IMR-90 (cell line): ENCODE measurements around the gene ALPI. TPM values are rescaled to one million over a fixed set of nuclear protein-coding genes. Genes with fewer than 3 reads are reported as not detected.

Source experiments
- ATAC-seq: fragments of 200-7000 bp; cut with Tn5 transposase; 2 replicates; pipeline ENCODE4 v1.9.1; 2020; ENCODE audit warnings: low read depth, mild to moderate bottlenecking, moderate library complexity
- BruUV-seq: library from RNA; stranded (reverse); fragments of 400-500 nt; replicated peaks from 2 replicates; lab custom pipeline; 2021; lab: Mats Ljungman, UMichigan
- CTCF ChIA-PET: fragments of 300-600 bp; formaldehyde crosslinking; extraction: SDS; loops from one replicate; lab custom pipeline; 2021; ENCODE audit warnings: antibody characterized with exemption; lab: Yijun Ruan, JAX
- POLR2A ChIA-PET: fragments of 300-600 bp; sonication (Branson Sonifier 250); formaldehyde crosslinking; loops from one replicate; lab custom pipeline; 2022; ENCODE audit warnings: antibody characterized with exemption; ENCODE audit not compliant: unreplicated experiment; lab: Charles Lee
- DNase-seq: peaks from one replicate; pipeline ENCODE4 v3.0.0; 2013
- H2AFZ ChIP-seq: replicated peaks from 2 replicates; pipeline ENCODE3; 2013; ENCODE audit warnings: low read length, mild to moderate bottlenecking; ENCODE audit not compliant: poor library complexity
- H2AK5ac ChIP-seq: 2 replicates; pipeline ENCODE4 v1.6.1; 2013; ENCODE audit warnings: low read depth, low read length, inconsistent platforms
- H2AK9ac ChIP-seq: replicated peaks from 2 replicates; pipeline ENCODE3; 2013; ENCODE audit warnings: mild to moderate bottlenecking, low read depth, low read length, moderate library complexity; ENCODE audit not compliant: poor library complexity
- H2BK120ac ChIP-seq: 2 replicates; pipeline ENCODE4 v1.6.1; 2013; ENCODE audit warnings: low read depth, low read length, inconsistent platforms
- H2BK15ac ChIP-seq: 3 replicates; pipeline ENCODE4 v1.6.1; 2013; ENCODE audit warnings: low read depth, low read length, inconsistent platforms
- H2BK20ac ChIP-seq: 2 replicates; pipeline ENCODE4 v1.6.1; 2013; ENCODE audit warnings: low read depth, mild to moderate bottlenecking, inconsistent platforms, low read length, moderate library complexity
- H2BK5ac ChIP-seq: 2 replicates; pipeline ENCODE4 v1.6.1; 2013; ENCODE audit warnings: mild to moderate bottlenecking, low read depth, low read length, inconsistent platforms; ENCODE audit not compliant: poor library complexity, severe bottlenecking
- H3K14ac ChIP-seq: replicated peaks from 2 replicates; pipeline ENCODE4 v1.6.1; 2013; ENCODE audit warnings: low read depth, low read length, inconsistent platforms
- H3K18ac ChIP-seq: 2 replicates; pipeline ENCODE4 v1.6.1; 2013; ENCODE audit warnings: low read depth, low read length, control low read depth
- H3K23ac ChIP-seq: 2 replicates; pipeline ENCODE4 v1.6.1; 2013; ENCODE audit warnings: low read depth, low read length, inconsistent platforms
- H3K27ac ChIP-seq: 2 replicates; pipeline ENCODE4 v1.5.1; 2013; ENCODE audit warnings: mild to moderate bottlenecking, control low read depth, low read length; ENCODE audit not compliant: insufficient read depth
- H3K27me3 ChIP-seq: 2 replicates; pipeline ENCODE4 v1.6.1; 2013; ENCODE audit warnings: low read length; ENCODE audit not compliant: control insufficient read depth, insufficient read depth
- H3K36me3 ChIP-seq: 2 replicates; pipeline ENCODE4 v1.6.1; 2013; ENCODE audit warnings: low read length, mixed read lengths; ENCODE audit not compliant: control insufficient read depth, insufficient read depth
- H3K4ac ChIP-seq: 2 replicates; pipeline ENCODE4 v1.6.1; 2013; ENCODE audit warnings: low read depth, low read length, inconsistent platforms
- H3K4me1 ChIP-seq: 2 replicates; pipeline ENCODE4 v1.6.1; 2013; ENCODE audit warnings: low read length, mixed read lengths; ENCODE audit not compliant: control insufficient read depth, insufficient read depth
- H3K4me2 ChIP-seq: 2 replicates; pipeline ENCODE4 v1.6.1; 2013; ENCODE audit warnings: low read depth, mild to moderate bottlenecking, control low read depth, low read length, moderate library complexity
- H3K4me3 ChIP-seq: 2 replicates; pipeline ENCODE4 v1.5.1; 2013; ENCODE audit warnings: low read depth, mild to moderate bottlenecking, control low read depth, low read length, moderate library complexity; ENCODE audit not compliant: insufficient read depth
- H3K56ac ChIP-seq: 2 replicates; pipeline ENCODE4 v1.6.1; 2013; ENCODE audit warnings: low read length, inconsistent platforms; ENCODE audit not compliant: insufficient read depth; ENCODE audit errors: extremely low read depth
- H3K79me1 ChIP-seq, 2 experiments: 2 replicates each; pipeline ENCODE4 v1.6.1; 2013; ENCODE audit warnings: low read length in 2 of 2, inconsistent platforms in 1 of 2, low read depth in 1 of 2
- H3K9ac ChIP-seq: 2 replicates; pipeline ENCODE4 v1.6.1; 2013; ENCODE audit warnings: low read depth, low read length, control low read depth
- H3K9me1 ChIP-seq: 2 replicates; pipeline ENCODE4 v1.6.1; 2013; ENCODE audit warnings: low read length, inconsistent platforms; ENCODE audit not compliant: insufficient read depth
- H3K9me3 ChIP-seq: 2 replicates; pipeline ENCODE4 v1.6.1; 2013; ENCODE audit warnings: low read length; ENCODE audit not compliant: control insufficient read depth, insufficient read depth
- H4K20me1 ChIP-seq: 2 replicates; pipeline ENCODE4 v1.6.1; 2013; ENCODE audit warnings: low read length, inconsistent platforms; ENCODE audit not compliant: insufficient read depth
- H4K5ac ChIP-seq: 2 replicates; pipeline ENCODE4 v1.6.1; 2013; ENCODE audit warnings: mild to moderate bottlenecking, low read depth, low read length, control low read depth
- H4K8ac ChIP-seq, 2 experiments: 2 replicates each; pipeline ENCODE4 v1.6.1; 2013; ENCODE audit warnings: low read depth in 2 of 2, low read length in 2 of 2, control low read depth in 1 of 2, inconsistent platforms in 1 of 2
- H4K91ac ChIP-seq: 2 replicates; pipeline ENCODE4 v1.6.1; 2013; ENCODE audit warnings: low read depth, low read length, inconsistent platforms; ENCODE audit not compliant: insufficient read depth
- BHLHE40 ChIP-seq: fragments of 150-350 bp; IDR thresholded peaks from 2 replicates; pipeline ENCODE4 v1.6.1; 2016; ENCODE audit warnings: mild to moderate bottlenecking, low read depth, low read length
- CEBPB ChIP-seq: IDR thresholded peaks from 2 replicates; pipeline ENCODE4 v1.6.1; 2012; ENCODE audit warnings: low read depth, low read length, improper control_type of control experiment
- FOS ChIP-seq: fragments of 150-350 bp; IDR thresholded peaks from 2 replicates; pipeline ENCODE4 v1.6.1; 2016; ENCODE audit warnings: low read depth, low read length
- MAFK ChIP-seq: IDR thresholded peaks from 2 replicates; pipeline ENCODE4 v1.6.1; 2012; ENCODE audit warnings: low read depth, low read length, improper control_type of control experiment
- MAZ ChIP-seq: IDR thresholded peaks from 2 replicates; pipeline ENCODE4 v1.6.1; 2012; ENCODE audit warnings: low read depth, mild to moderate bottlenecking, low read length, improper control_type of control experiment, moderate library complexity, borderline replicate concordance
- POLR2A ChIP-seq: IDR thresholded peaks from 2 replicates; pipeline ENCODE4 v1.6.1; 2012; ENCODE audit warnings: mild to moderate bottlenecking, low read depth, low read length
- WGBS, 2 experiments: methylation state at CpG; one replicate each; pipeline versions ENCODE4 v1.1.5 to v1.1.7; 2013; ENCODE audit warnings: missing lambda C conversion rate in 2 of 2; ENCODE audit not compliant: insufficient read length in 1 of 2; ENCODE audit errors: extremely low coverage in 2 of 2; 5-methylcytosine and 5-hydroxymethylcytosine counted together
- dilution Hi-C: fragments of 300-500 bp; cut with HindIII; formaldehyde crosslinking; loops from one replicate; pipeline ENCODE4 v1.14.3; 2018; ENCODE audit warnings: low sequenced_read_pairs; ENCODE audit not compliant: unreplicated experiment
- in situ Hi-C: fragments of 300-500 bp; cut with MboI; formaldehyde crosslinking; loops from 3 replicates; pipeline ENCODE4 v1.14.3; 2019; ENCODE audit warnings: low sequenced_read_pairs, inconsistent platforms, mixed read lengths
- intact Hi-C: fragments of 100-400 bp; cut with micrococcal nuclease; formaldehyde crosslinking; loops from 2 replicates; pipeline ENCODE4 v1.10.0; 2022
- polyA plus RNA-seq, 3 experiments: library from polyadenylated mRNA; depleted of rRNA; stranded (reverse); fragments of >200 nt; gene quantifications; 2 replicates each; pipeline ENCODE4 v1.2.3, GENCODE V29; 2012; ENCODE audit warnings: low replicate concordance in 1 of 3
- total RNA-seq: library from RNA; depleted of rRNA; stranded (reverse); fragments of >200 nt; gene quantifications from 2 replicates; pipeline ENCODE4 v1.2.3, GENCODE V29; 2012
- TF ChIP-seq, protein P1 (sequence below): fragments of 150-350 bp; IDR thresholded peaks from 2 replicates; pipeline ENCODE4 v1.6.1; 2017; ENCODE audit warnings: mild to moderate bottlenecking, antibody characterized with exemption, low read length, low read depth

The ALPI gene
- total and polyA plus RNA-seq, 2 of the 4 experiments (the other 2 are of a cell fraction) = not detected

DNA sequence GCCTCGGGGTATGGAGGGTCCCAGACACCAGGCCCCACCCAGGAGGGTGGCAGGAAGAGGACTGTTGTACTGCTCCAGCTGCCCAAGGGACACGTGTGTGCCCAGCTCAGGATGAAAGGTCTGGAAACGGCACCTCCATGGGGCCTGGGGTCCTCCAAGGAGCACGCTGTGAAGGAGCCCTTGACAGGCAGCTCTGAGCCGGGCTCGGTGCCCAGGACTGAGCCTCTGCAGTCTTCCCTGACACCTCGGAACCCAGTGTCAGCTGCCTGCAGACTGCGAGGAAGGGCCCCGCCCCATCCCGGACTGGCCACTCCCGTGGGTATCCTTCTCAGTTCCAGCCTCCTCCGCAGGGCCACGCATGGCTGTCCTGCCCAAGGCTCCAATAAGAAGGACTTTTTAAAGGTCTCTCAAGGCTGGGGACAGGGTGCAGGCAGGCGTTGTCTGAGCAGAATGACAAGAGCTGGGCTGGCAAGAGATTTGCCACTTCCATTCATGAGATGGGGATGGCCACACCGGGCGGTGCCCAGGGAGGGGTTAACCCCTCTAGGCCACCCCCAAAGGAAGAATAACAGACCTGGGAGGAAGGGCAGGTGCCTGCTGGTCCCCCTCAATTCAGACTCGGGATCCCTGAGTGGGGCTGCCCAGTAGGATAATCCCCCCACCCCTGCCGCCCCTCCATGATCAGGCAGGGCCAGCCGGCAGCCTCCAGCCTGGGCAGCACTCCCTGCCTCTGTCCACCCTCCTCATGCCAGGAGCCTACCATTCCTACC is 22.8 kb downstream of the ALPI start:
- in situ Hi-C loops = no loop called here
- H3K27ac ChIP-seq = no peak overlapping the region
- H4K5ac ChIP-seq = no peak overlapping the region
- peak overlapping the region; percentile 15 for H2AK9ac ChIP-seq
- DNase-seq (no peak), ATAC-seq (no peak)
- no TSS peak for BruUV-seq
- POLR2A ChIA-PET = no interaction called here
- no peaks in the 10 kb centered on the region for H3K79me1 ChIP-seq
- no peak overlapping the region for H2BK15ac ChIP-seq
- H3K9me1 ChIP-seq = no peaks in the 10 kb centered on the region
- 47% methylated on average over 13 of the region's 19 CpGs; no CpG with 5 or more reads in 1 of the 2 experiments for WGBS, 2 experiments
- no peak overlapping the region for H2BK5ac ChIP-seq
- H3K56ac ChIP-seq = no peak overlapping the region
- no peak overlapping the region for H3K23ac ChIP-seq
- CTCF ChIA-PET = no interaction called here
- no peak overlapping the region for H3K4ac ChIP-seq
- H2BK20ac ChIP-seq = no peak overlapping the region
- H3K27me3 ChIP-seq = peaks cover 46% of the 10 kb centered on the region
- no peak overlapping the region for H2AFZ ChIP-seq
- H3K4me2 ChIP-seq = no peak overlapping the region
- no peak overlapping the region for H2BK120ac ChIP-seq
- H3K18ac ChIP-seq = no peak overlapping the region
- no peaks in the 10 kb centered on the region for H3K9me3 ChIP-seq
- H3K4me1 ChIP-seq = no peaks in the 10 kb centered on the region
- H4K91ac ChIP-seq = no peak overlapping the region
- dilution Hi-C loops = no loop called here
- intact Hi-C loops = no loop called here
- H3K9ac ChIP-seq = no peak overlapping the region
- no peaks in the 10 kb centered on the region for H3K36me3 ChIP-seq
- H4K20me1 ChIP-seq = no peaks in the 10 kb centered on the region
- H2AK5ac ChIP-seq = no peak overlapping the region
- TF ChIP-seq BHLHE40 (no peak), FOS (no peak), MAFK (no peak), CEBPB (no peak), POLR2A (no peak), MAZ (no peak)
- TF ChIP-seq, protein P1, sequence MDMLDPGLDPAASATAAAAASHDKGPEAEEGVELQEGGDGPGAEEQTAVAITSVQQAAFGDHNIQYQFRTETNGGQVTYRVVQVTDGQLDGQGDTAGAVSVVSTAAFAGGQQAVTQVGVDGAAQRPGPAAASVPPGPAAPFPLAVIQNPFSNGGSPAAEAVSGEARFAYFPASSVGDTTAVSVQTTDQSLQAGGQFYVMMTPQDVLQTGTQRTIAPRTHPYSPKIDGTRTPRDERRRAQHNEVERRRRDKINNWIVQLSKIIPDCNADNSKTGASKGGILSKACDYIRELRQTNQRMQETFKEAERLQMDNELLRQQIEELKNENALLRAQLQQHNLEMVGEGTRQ = no peak
- no peak overlapping the region for H3K4me3 ChIP-seq
- no peak overlapping the region for H3K14ac ChIP-seq
- H4K8ac ChIP-seq = no peak overlapping the region
